ENCODE results near the gene SESN1.

SESN1 gene

GRCh38 chr6:109009962-109010704 lies 84.5 kb downstream of the SESN1 start:
- peak overlapping the region; percentile 78 for H3K4me3 ChIP-seq (ENCODE audit: low read depth, low read length)
- no peaks in the 10 kb centered on the region for H3K27me3 ChIP-seq (ENCODE audit: insufficient read depth, low read depth, severe bottlenecking)
- no peaks in the 10 kb centered on the region for H3K9me3 ChIP-seq (ENCODE audit: severe bottlenecking)
- TF ChIP-seq CTCF (IDR thresholded peaks at IDR 0.05; ENCODE audit: low read depth, low read length): no peak
- DNase-seq: no peak
- H3K27ac ChIP-seq: peak overlapping the region; percentile 96
- peaks cover 3% of the 10 kb centered on the region for H3K36me3 ChIP-seq

GRCh38 chr6:109009236-109009961 lies 85.2 kb downstream of the SESN1 start:
- H3K9me3 ChIP-seq (ENCODE audit: severe bottlenecking): no peaks in the 10 kb centered on the region
- H3K27ac ChIP-seq: peak overlapping the region; percentile 96
- DNase-seq: peak; percentile 93
- no peak for TF ChIP-seq CTCF (IDR thresholded peaks at IDR 0.05; ENCODE audit: low read depth, low read length)
- H3K36me3 ChIP-seq: peaks cover 3% of the 10 kb centered on the region
- peak overlapping the region; percentile 80 for H3K4me3 ChIP-seq (ENCODE audit: low read depth, low read length)
- H3K27me3 ChIP-seq (ENCODE audit: insufficient read depth, low read depth, severe bottlenecking): no peaks in the 10 kb centered on the region

- no peaks in the 10 kb centered on the region for H3K27me3 ChIP-seq (ENCODE audit: insufficient read depth, low read depth, severe bottlenecking)
- H3K36me3 ChIP-seq: peaks cover 3% of the 10 kb centered on the region
- peak; percentile 60 for DNase-seq
- H3K27ac ChIP-seq: peak overlapping the region; percentile 96
- no peaks in the 10 kb centered on the region for H3K9me3 ChIP-seq (ENCODE audit: severe bottlenecking)
- no peak for TF ChIP-seq CTCF (IDR thresholded peaks at IDR 0.05; ENCODE audit: low read depth, low read length)
- peak overlapping the region; percentile 80 for H3K4me3 ChIP-seq (ENCODE audit: low read depth, low read length)
Measured at GRCh38 chr6:109008537-109009235, 86.0 kb downstream of the SESN1 start.

GRCh38 chr6:109008054-109008453 lies 86.6 kb downstream of the SESN1 start:
- Histone ChIP-seq H3K27ac (peak overlapping the region; percentile 96), H3K27me3 (ENCODE audit: insufficient read depth, low read depth, severe bottlenecking) (no peaks in the 10 kb centered on the region), H3K9me3 (ENCODE audit: severe bottlenecking) (no peaks in the 10 kb centered on the region), H3K4me3 (ENCODE audit: low read depth, low read length) (peak overlapping the region; percentile 80), H3K36me3 (peaks cover 3% of the 10 kb centered on the region)
- no peak for DNase-seq
- TF ChIP-seq CTCF (IDR thresholded peaks at IDR 0.05; ENCODE audit: low read depth, low read length): no peak

- Histone ChIP-seq H3K9me3 (ENCODE audit: severe bottlenecking) (no peaks in the 10 kb centered on the region), H3K27ac (peak overlapping the region; percentile 96), H3K4me3 (ENCODE audit: low read depth, low read length) (peak overlapping the region; percentile 80), H3K36me3 (peaks cover 3% of the 10 kb centered on the region), H3K27me3 (ENCODE audit: insufficient read depth, low read depth, severe bottlenecking) (no peaks in the 10 kb centered on the region)
- no peak for DNase-seq
- no peak for TF ChIP-seq CTCF (IDR thresholded peaks at IDR 0.05; ENCODE audit: low read depth, low read length)
Measured at GRCh38 chr6:109007521-109007920, 87.1 kb downstream of the SESN1 start.

All from WERI-Rb-1 (cell line).